Psoas muscle (tissue), 8 donors: Measurements from ENCODE around the gene NT5DC3. TPM values are rescaled to one million over a fixed set of nuclear protein-coding genes. Genes with fewer than 3 reads are reported as not detected.

ENCODE experiments used
- ATAC-seq, 4 donors: fragments of 200-7000 bp; cut with Tn5 transposase; one replicate each; pipeline ENCODE4 v1.9.1; 2020; ENCODE audit warnings: moderate library complexity in 3 of 4, mild to moderate bottlenecking in 2 of 4
- DNase-seq, 2 donors: peaks; one replicate each; pipeline ENCODE4 v3.0.0-alpha.2; 2020
- H3K27ac ChIP-seq: fragments of 200-600 bp; one replicate; pipeline ENCODE4 v1.8.0; 2022
- H3K27me3 ChIP-seq, 3 donors: fragments of 200-600 bp in 1 of 3; one replicate each; pipeline versions ENCODE4 v1.6.1 to v1.8.0; 2013 to 2022; ENCODE audit warnings: low read length in 2 of 3, mild to moderate bottlenecking in 2 of 3, moderate library complexity in 1 of 3; ENCODE audit not compliant: insufficient read depth in 3 of 3
- H3K36me3 ChIP-seq, 2 donors: fragments of 200-600 bp in 1 of 2; one replicate each; pipeline versions ENCODE4 v1.6.1 to v1.8.0; 2013 to 2022; ENCODE audit warnings: low read depth in 1 of 2, mild to moderate bottlenecking in 1 of 2, moderate library complexity in 1 of 2; ENCODE audit not compliant: insufficient read depth in 1 of 2
- H3K4me1 ChIP-seq: fragments of 200-600 bp; one replicate; pipeline ENCODE4 v1.8.0; 2022
- H3K4me3 ChIP-seq: fragments of 200-600 bp; one replicate; pipeline ENCODE4 v1.8.0; 2022; ENCODE audit warnings: mild to moderate bottlenecking
- H3K9me3 ChIP-seq: fragments of 200-600 bp; one replicate; pipeline ENCODE4 v1.8.0; 2022
- WGBS, 3 donors: extraction: QIAGEN DNeasy Blood & Tissue Kit; methylation state at CpG; one replicate each; pipeline versions ENCODE4 v1.1.6 to v1.1.7; 2013; 5-methylcytosine and 5-hydroxymethylcytosine counted together
- intact Hi-C, 2 donors: fragments of 100-400 bp; cut with DNase I; formaldehyde crosslinking; loops; one replicate each; pipeline versions ENCODE4 v1.11.0 to v1.14.2; 2022
- polyA plus RNA-seq, 3 donors: library from polyadenylated mRNA; stranded (reverse); fragments of 200-250 nt; gene quantifications; one replicate each; pipeline ENCODE4 v1.2.3, GENCODE V29; 2013
- total RNA-seq, 4 donors: library from RNA; stranded (reverse); fragmentation: NEBNext Ultra II Directional in 2 of 4; extraction: Animal tissue kit (Norgen Biotek cat#: 25700) in 2 of 4; gene quantifications; one replicate each; pipeline versions ENCODE4 v1.2.1 to v1.2.4, GENCODE V29; 2021 to 2023
- TF ChIP-seq, protein P1 (sequence below): fragments of 200-600 bp; IDR thresholded peaks from one replicate; pipeline ENCODE4 v1.8.0; 2022; ENCODE audit warnings: antibody characterized with exemption
- donor health status: healthy with polysubstance abuse.
- donor health status: DM: no; HTN: no; CAD: no; lungs with moderate emphysema.
- donor health status: Bipolar disorder and iron deficiency.
- donor health status: healthy.
- donor health status: DM: yes; HTN: yes; CAD: no.
- donor health status: DM: no; HTN: no; CAD: no.
- donor health status: DM: no; HTN: no; CAD: no.
- donor health status: DM: yes; HTN: yes; CAD: no.

The NT5DC3 gene
- total and polyA plus RNA-seq, 7 donors, result 5.2 to 64.2 (median 16.2) TPM

DNA sequence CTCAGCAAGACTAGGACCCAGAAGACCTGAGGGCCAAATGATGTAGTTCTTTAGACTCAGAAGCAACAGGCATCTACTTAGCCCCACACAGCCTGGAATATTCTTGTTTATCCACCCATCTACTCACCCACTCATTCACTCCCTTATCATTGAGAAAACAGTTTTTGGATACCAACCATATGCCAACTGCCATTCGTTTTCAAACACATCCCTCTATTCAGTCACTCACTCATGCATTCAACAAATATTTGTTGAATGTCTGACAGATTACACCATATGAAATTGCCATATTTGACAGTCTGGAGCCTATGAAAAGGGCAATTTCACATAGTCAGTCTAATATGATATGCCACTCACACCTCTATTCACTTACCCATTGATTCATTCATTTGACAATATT is 103.2 kb downstream of the NT5DC3 start:
- intact Hi-C loops, result no loop called here
- no peaks in the 10 kb centered on the region for H3K4me1 ChIP-seq

DNA sequence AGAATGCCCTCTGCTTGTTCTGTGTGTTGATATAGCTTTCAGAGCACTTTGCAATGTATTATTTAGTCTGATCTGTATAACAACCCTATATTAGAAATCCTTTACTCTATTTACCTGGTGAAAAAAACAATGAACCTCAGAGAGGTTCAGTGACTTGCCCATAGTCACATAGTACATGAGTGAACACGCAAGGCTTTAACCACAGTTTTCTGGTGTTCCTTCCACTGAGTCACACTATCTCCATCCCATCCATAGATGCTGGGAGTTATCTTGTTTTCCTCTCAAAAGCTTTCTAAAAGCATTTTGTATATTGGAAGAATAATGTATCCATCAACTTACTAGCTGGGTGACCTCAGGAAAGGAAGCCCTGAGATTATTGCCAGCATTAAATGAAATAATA is 104.5 kb downstream of the NT5DC3 start:
- no peaks in the 10 kb centered on the region for H3K9me3 ChIP-seq
- ATAC-seq, result no peak
- intact Hi-C loops, result no loop called here
- TF ChIP-seq, protein P1, sequence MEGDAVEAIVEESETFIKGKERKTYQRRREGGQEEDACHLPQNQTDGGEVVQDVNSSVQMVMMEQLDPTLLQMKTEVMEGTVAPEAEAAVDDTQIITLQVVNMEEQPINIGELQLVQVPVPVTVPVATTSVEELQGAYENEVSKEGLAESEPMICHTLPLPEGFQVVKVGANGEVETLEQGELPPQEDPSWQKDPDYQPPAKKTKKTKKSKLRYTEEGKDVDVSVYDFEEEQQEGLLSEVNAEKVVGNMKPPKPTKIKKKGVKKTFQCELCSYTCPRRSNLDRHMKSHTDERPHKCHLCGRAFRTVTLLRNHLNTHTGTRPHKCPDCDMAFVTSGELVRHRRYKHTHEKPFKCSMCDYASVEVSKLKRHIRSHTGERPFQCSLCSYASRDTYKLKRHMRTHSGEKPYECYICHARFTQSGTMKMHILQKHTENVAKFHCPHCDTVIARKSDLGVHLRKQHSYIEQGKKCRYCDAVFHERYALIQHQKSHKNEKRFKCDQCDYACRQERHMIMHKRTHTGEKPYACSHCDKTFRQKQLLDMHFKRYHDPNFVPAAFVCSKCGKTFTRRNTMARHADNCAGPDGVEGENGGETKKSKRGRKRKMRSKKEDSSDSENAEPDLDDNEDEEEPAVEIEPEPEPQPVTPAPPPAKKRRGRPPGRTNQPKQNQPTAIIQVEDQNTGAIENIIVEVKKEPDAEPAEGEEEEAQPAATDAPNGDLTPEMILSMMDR, result no peak
- 96 to 100% (median 97%) methylated on average over 1 of the region's 1 CpG for WGBS, 3 donors
- no peaks in the 10 kb centered on the region for H3K27me3 ChIP-seq
- DNase-seq, result no peak
- no peaks in the 10 kb centered on the region for H3K36me3 ChIP-seq
- H3K4me1 ChIP-seq, result no peaks in the 10 kb centered on the region
- no peak overlapping the region for H3K4me3 ChIP-seq
- no peak overlapping the region for H3K27ac ChIP-seq

More for the DNA sequence above, 103.2 kb downstream of the NT5DC3 start:
- H3K27me3 ChIP-seq, result no peaks in the 10 kb centered on the region
- DNase-seq (no peak), ATAC-seq (no peak)
- H3K36me3 ChIP-seq, result no peaks in the 10 kb centered on the region
- H3K4me3 ChIP-seq, result no peak overlapping the region
- no peaks in the 10 kb centered on the region for H3K9me3 ChIP-seq
- TF ChIP-seq, protein P1, result no peak
- H3K27ac ChIP-seq, result no peak overlapping the region
- WGBS, 3 donors, result 69 to 78% (median 70%) methylated on average over 1 of the region's 1 CpG

DNA sequence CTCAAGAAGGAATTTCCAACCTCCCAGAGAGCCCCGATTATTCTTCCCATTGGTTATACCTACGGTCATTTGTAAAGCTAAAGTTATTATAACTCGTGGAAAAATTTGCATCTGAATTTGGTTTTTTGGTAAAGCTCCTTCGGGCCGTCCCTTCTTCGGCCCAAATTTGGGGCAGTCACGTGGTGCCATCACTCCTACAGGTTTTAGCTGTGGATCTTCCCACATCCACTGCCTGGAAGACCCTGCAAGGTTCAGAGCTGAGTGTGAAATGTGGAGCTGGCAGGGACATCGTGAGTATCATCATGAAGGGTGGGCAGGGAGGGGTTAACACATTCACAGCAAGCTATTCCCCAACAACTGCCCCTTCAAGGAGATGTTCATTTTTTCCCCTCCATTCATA is 105.7 kb downstream of the NT5DC3 start:
- 82 to 86% (median 82%) methylated on average over 8 of the region's 8 CpGs for WGBS, 3 donors
- Histone ChIP-seq H3K4me1 (no peaks in the 10 kb centered on the region), H3K27ac (no peak overlapping the region), H3K4me3 (no peak overlapping the region), H3K27me3 (no peaks in the 10 kb centered on the region), H3K9me3 (no peaks in the 10 kb centered on the region), H3K36me3 (no peaks in the 10 kb centered on the region)
- DNase-seq (no peak), ATAC-seq (no peak)
- intact Hi-C loops, result no loop called here
- TF ChIP-seq, protein P1, result no peak

DNA sequence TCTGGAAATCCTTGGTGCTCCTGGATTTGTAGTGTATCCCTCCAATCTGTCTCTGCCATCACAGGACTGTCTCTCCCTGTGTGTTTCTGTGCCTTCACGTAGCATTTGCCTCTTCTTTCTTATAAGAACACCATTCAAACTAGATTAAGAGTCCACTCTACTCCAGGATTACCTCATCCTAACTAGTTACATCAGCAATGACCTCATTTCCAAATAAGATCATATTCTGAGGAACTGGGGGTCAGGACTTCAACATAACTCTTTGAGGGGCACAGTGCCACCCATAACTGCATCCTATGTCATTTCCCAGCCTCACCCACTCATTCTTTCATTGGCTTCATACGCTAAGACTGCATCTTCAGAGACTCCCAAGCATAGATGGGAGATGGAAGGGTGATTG is 106.2 kb downstream of the NT5DC3 start:
- intact Hi-C loops, result no loop called here
- TF ChIP-seq, protein P1, result no peak
- no peak for DNase-seq
- ATAC-seq, result no peak
- Histone ChIP-seq H3K27me3 (no peaks in the 10 kb centered on the region), H3K36me3 (no peaks in the 10 kb centered on the region), H3K9me3 (no peaks in the 10 kb centered on the region), H3K27ac (no peak overlapping the region), H3K4me1 (no peaks in the 10 kb centered on the region), H3K4me3 (no peak overlapping the region)
- WGBS, 3 donors, result 71 to 78% (median 74%) methylated on average over 2 of the region's 2 CpGs

DNA sequence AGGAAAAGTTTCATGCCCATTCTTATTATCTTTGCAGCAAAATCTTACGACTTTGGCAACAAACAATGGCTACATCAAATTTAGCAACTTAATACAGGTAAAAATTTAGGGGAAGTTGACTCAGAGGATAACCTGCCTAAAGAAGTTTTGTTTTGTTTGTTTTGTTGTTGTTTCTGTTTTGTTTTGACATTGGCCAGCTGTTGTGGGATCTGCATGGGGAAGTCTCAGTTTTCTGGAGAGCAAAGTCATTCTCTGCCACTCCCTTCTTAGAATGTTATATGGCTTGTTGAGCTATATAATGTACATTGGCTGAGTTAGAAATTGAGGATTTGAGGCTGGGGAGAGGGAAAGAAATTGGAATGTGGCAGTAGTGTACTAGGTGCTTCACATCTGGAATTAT is 109.5 kb downstream of the NT5DC3 start:
- no peak for DNase-seq
- Histone ChIP-seq H3K4me1 (no peaks in the 10 kb centered on the region), H3K4me3 (no peak overlapping the region), H3K27me3 (no peaks in the 10 kb centered on the region), H3K9me3 (no peaks in the 10 kb centered on the region), H3K27ac (no peak overlapping the region), H3K36me3 (no peaks in the 10 kb centered on the region)
- 94 to 99% (median 97%) methylated on average over 1 of the region's 1 CpG for WGBS, 3 donors
- no peak for ATAC-seq
- TF ChIP-seq, protein P1, result no peak
- intact Hi-C loops, result no loop called here
